AG04450 (cell line): Measurements from ENCODE around the gene SIPA1L3. TPM values are rescaled to one million over a fixed set of nuclear protein-coding genes. Genes with fewer than 3 reads are reported as not detected.
A peak's percentile ranks its signal among the peaks of the same experiment; 100 is the strongest.

Experiments used
- CTCF ChIA-PET: fragments of 300-600, 350-600 bp; formaldehyde crosslinking; extraction: SDS; loops from one replicate; lab custom pipeline; 2022; ENCODE audit warnings: antibody characterized with exemption, inconsistent platforms; lab: Charles Lee
- POLR2A ChIA-PET: fragments of 350-600 bp; formaldehyde crosslinking; extraction: SDS; loops from one replicate; lab custom pipeline; 2021; ENCODE audit warnings: antibody characterized with exemption, inconsistent platforms; lab: Yijun Ruan, JAX
- DNase-seq: peaks from one replicate; pipeline ENCODE4 v3.0.0-alpha.2; 2011; ENCODE audit warnings: low read depth, low spot score
- H3K27ac ChIP-seq: one replicate; pipeline ENCODE4 v1.5.1; 2012; ENCODE audit warnings: low read depth, low read length, control low read depth
- H3K27me3 ChIP-seq: one replicate; pipeline ENCODE4 v1.6.0; 2012; ENCODE audit warnings: low read length; ENCODE audit not compliant: control insufficient read depth, insufficient read depth
- H3K4me3 ChIP-seq: 2 replicates; pipeline ENCODE4 v1.5.1; 2011; ENCODE audit warnings: mild to moderate bottlenecking, low read depth, low read length, control low read depth
- H3K9me3 ChIP-seq: 2 replicates; pipeline ENCODE4 v1.5.1; 2012; ENCODE audit warnings: low read length; ENCODE audit not compliant: control insufficient read depth, insufficient read depth
- CTCF ChIP-seq: IDR thresholded peaks from 2 replicates; pipeline ENCODE4 v1.5.1; 2011; ENCODE audit warnings: low read depth, low read length, control low read depth, inconsistent platforms
- polyA plus RNA-seq: library from polyadenylated mRNA; depleted of rRNA; stranded (reverse); fragments of >200 nt; gene quantifications from 2 replicates; pipeline ENCODE4 v1.2.3, GENCODE V29; 2011

Gene SIPA1L3
- polyA plus RNA-seq, 1 experiment: 4.9 TPM

- TF ChIP-seq CTCF: no peak
- no peak for DNase-seq
- H3K4me3 ChIP-seq: no peak overlapping the region
- POLR2A ChIA-PET: interaction anchor here (0.6 to 2.5 kb wide), 5 partner anchors 14 to 1422 kb away, joined by 3 to 14 read pairs (median 5); no protein-coding TSS in a partner anchor
- CTCF ChIA-PET: interaction anchor here (0.7 to 2.6 kb wide), 2 partner anchors 16 to 103 kb away, joined by 3 to 14 read pairs; no protein-coding TSS in a partner anchor
- no peaks in the 10 kb centered on the region for H3K9me3 ChIP-seq
- H3K27me3 ChIP-seq: no peaks in the 10 kb centered on the region
- H3K27ac ChIP-seq: peak overlapping the region; percentile 99
Measured at GRCh38 chr19:38005224-38005614, 98.2 kb downstream of the SIPA1L3 start.

- ChIA-PET CTCF (interaction anchor here (0.7 kb wide), 1 partner anchor 104 kb away, joined by 4 read pairs; no protein-coding TSS in a partner anchor), POLR2A (no interaction called here)
- H3K27me3 ChIP-seq: no peaks in the 10 kb centered on the region
- H3K4me3 ChIP-seq: no peak overlapping the region
- DNase-seq: no peak
- no peak for TF ChIP-seq CTCF
- peak overlapping the region; percentile 11 for H3K27ac ChIP-seq
- no peaks in the 10 kb centered on the region for H3K9me3 ChIP-seq
Measured at GRCh38 chr19:38006361-38007045, 99.5 kb downstream of the SIPA1L3 start.

- H3K27ac ChIP-seq: no peak overlapping the region
- H3K27me3 ChIP-seq: no peaks in the 10 kb centered on the region
- ChIA-PET CTCF (no interaction called here), POLR2A (no interaction called here)
- DNase-seq: no peak
- no peak for TF ChIP-seq CTCF
- H3K4me3 ChIP-seq: no peak overlapping the region
- H3K9me3 ChIP-seq: no peaks in the 10 kb centered on the region
Measured at GRCh38 chr19:38009650-38010242, 102.7 kb downstream of the SIPA1L3 start.

GRCh38 chr19:38011426-38011825, 104.4 kb downstream of the SIPA1L3 start:
- H3K27ac ChIP-seq: no peak overlapping the region
- TF ChIP-seq CTCF: no peak
- H3K9me3 ChIP-seq: no peaks in the 10 kb centered on the region
- ChIA-PET POLR2A (no interaction called here), CTCF (no interaction called here)
- no peak for DNase-seq
- no peak overlapping the region for H3K4me3 ChIP-seq
- no peaks in the 10 kb centered on the region for H3K27me3 ChIP-seq

DNA sequence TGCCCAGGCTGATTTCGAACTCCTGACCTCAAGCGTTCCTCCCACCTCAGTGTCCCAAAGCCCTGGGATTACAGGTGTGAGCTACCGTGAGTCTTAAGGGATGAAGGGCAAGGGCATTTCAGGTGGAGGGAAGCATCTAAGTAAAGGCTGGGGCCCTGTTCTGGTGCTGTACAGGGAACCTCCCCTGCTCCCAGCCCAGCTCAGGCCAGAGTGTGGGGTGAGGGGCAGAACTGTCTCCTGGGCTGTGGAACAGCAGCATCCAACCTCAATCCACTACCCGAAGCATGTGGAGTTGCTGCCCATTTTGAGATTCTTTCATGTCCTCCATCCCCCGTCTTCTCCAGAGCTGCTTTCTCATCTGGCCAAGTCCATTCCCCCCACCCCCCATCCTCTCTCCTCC, 105.3 kb downstream of the SIPA1L3 start:
- ChIA-PET CTCF (no interaction called here), POLR2A (no interaction called here)
- no peak overlapping the region for H3K4me3 ChIP-seq
- H3K27ac ChIP-seq: no peak overlapping the region
- no peak for DNase-seq
- no peaks in the 10 kb centered on the region for H3K27me3 ChIP-seq
- TF ChIP-seq CTCF: no peak
- no peaks in the 10 kb centered on the region for H3K9me3 ChIP-seq
